Stimulated activated CD8-positive, alpha-beta memory T cell treated with anti-CD3 and anti-CD28 coated beads, Interleukin-4, amount 100 ng/mL, for 4 hours (primary cell): Measurements from ENCODE around the gene NEGR1.

Source experiments
- DNase-seq, 2 donors: peaks; one replicate each; pipeline ENCODE4 v3.0.0-alpha.2; 2020; ENCODE audit warnings: low read depth in 2 of 2, low spot score in 1 of 2

The NEGR1 gene

GRCh38 chr1:71869326-71869725, 413.0 kb downstream of the NEGR1 start:
- no peak for DNase-seq

DNA sequence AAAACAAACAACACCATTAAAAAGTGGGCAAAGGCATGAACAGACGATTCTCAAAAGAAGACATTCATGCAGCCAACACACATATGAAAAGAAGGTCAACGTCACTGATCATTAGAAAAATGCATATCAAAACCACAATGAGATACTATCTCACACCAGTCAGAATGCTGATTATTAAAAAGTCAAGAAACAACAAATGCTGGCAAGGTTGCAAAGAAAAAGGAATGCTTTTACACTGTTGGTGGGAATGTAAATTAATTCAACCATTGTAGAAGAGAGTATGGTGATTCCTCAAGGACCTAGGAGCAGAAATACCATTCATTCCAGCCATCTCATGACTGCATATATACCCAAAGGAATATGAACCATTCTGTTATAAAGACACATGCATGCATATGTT, 419.6 kb downstream of the NEGR1 start:
- no peak for DNase-seq

- DNase-seq, result no peak
Measured at GRCh38 chr1:71861022-71861421, 421.3 kb downstream of the NEGR1 start.

DNA sequence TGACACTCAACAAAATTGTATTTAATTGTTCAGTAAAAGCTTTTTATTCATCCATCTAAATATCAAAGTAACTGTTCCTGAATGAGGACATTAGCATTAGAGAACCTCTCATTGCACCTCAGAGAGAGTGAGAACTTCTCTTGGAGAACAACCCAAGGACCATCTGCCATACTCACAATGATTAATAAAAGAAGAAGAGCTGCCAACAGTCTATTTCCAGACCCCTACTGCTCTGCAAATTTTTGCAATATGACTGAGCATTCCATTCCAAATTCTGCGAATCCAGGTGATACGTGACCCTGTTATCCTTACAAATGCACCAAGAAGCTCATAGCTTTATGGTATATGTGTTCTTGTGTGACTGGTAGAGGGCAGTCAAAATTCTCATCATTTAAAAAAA, 422.5 kb downstream of the NEGR1 start:
- DNase-seq, result no peak

- DNase-seq, result no peak
Measured at GRCh38 chr1:71857862-71858261, 424.5 kb downstream of the NEGR1 start.

DNA sequence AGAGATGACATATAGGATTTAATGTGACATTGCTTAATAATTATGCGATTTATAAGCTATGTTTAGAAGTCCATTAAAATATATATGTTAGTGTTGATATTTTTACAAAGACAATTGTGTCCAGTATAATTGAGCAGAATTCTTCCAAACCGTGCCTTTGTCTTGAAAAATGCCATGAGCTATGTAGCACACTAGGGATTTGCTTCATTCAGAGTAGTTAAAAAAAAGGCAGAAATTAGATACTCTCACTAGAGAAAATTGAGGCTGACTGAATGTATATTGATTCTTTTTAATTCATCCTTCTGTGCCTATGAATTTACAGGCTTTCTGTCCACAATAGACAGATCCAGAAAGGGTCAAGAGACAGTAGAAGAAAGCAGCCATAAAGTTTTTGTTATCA, 429.0 kb downstream of the NEGR1 start:
- no peak for DNase-seq

GRCh38 chr1:71850936-71851335, 431.4 kb downstream of the NEGR1 start:
- no peak for DNase-seq

DNA sequence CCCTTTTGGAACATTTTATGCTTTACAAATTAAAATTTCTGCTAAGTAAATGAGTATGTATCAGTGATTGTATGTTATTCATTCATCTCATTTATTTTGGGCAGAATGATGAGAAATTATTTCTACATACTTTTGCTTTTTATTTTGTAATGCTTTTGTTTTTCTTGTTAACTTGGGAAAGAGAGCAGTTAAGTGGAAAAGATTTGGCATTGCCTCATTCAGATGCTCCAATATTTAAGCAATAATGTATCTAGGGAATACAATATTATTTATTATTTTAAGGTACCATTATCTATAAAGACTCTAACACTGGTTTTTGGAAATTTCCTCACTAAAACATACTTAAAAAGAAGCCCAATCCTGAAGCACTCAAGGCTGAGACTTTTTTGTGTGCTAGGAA, 431.8 kb downstream of the NEGR1 start:
- no peak for DNase-seq

DNA sequence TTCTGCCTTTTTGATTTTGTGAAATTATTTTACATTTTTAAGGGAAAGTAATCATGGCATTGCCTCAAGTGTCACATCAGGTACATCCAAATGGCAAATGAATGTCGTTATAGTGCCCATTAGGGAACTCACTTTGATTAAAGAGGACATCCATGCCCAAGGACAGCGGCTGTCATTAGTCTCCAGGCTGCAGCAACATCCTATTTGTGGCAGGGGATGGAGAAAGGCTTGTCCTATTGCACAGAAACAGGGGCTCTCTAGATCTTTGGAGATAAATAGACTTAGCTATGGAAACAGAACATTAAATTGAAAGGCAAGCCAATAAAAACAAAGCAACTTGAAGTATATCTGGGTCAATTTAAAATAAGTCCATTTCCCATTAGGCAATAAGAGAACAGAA, 439.3 kb downstream of the NEGR1 start:
- DNase-seq, result no peak

GRCh38 chr1:71839876-71840275, 442.5 kb downstream of the NEGR1 start:
- no peak for DNase-seq

DNA sequence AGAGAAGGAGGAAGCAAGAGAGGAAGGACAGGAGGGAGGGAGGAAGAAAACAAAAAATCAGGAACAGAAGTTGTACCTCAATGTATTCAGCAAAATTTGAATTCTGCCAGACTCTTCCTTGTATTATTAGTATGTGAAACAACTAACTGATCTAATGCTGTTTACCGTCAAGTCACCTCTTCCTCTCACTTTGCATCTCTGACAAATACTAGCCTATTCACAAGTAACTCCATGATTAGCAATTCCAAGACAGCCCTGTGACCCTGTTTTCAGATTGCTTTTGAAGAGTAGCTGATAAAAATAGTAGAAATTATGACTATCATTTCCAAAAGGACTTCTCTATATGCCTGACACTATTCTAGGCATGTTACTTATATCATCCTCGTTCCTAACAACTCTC, 445.4 kb downstream of the NEGR1 start:
- no peak for DNase-seq

- DNase-seq, result no peak
Measured at GRCh38 chr1:71835442-71835813, 446.9 kb downstream of the NEGR1 start.

GRCh38 chr1:71834601-71835441, 447.5 kb downstream of the NEGR1 start:
- DNase-seq, result no peak

- DNase-seq, result no peak
Measured at GRCh38 chr1:71831646-71832045, 450.7 kb downstream of the NEGR1 start.

DNA sequence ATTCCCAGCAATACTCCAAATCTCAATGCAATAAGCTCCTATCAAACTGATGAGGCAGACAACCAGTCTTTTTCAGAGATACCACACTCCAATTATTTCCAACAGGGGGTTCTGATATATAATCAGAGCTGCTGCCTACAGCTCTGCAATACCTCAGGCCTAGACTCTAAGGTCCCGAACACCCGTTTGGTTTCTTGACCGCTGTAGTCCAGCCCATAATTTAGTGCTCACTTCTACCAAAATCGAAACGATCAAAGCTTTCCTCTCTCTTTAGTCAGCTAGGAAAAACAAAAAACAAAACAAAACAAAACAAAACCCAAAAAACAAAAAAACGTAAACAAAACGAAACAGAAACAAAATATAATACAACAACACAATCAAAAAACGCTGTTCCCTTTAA, 453.0 kb downstream of the NEGR1 start:
- DNase-seq, result no peak

DNA sequence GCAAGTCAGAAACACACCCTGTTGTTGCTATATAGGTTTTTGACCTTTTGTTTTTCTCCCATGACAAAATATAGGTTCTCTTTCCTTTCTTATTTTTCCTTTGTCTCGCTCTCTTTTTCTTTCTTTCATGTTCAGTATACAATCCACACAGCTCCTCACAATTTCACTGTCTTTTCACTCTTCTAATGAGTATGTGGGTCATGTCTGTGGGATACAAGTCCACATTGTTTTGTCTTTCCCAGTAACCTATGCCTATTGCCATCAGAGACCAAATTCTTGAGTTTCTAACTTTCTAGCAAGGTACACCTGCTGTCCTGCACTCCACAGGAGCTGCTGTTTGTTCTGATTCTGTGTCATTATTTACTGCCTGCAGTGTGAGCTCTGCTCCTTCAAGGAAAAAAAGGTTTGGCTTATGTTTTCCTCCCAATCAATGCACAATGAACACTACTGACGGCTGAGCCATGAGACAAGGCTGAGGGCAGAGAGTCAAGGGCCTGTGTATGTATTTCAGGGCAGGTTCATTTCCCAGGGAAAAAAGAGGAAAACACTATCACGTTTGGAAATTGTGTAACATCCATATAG, 453.8 kb downstream of the NEGR1 start:
- no peak for DNase-seq

DNA sequence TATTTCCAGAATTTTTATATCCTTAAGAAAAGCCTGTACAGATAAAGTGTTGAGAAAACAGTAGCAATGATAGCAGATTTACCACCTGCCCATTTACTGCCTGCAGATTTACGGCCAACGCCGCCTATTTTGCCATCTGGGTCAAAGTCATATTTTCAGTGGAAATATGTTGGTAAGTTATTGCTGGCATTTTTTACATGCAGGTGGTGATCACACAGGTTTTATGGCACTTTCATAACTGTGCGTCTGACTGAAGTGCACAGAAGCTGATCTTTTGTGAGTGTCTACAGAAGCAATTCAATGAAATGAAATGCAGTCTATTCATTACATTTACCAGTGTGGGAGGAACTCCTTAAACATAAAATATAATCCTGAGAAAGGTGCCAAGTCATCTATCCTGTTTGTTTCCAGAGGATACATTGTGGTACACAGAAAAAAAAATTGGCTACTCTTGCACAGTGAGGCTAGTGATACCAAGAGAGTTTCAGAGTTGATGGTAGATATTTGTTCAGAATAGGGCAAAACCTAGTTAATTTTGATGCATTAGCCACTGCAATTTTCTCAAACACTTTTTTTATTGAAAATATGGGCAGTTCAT, 458.5 kb downstream of the NEGR1 start:
- DNase-seq, result no peak

- no peak for DNase-seq
Measured at GRCh38 chr1:71817028-71817427, 465.3 kb downstream of the NEGR1 start.

DNA sequence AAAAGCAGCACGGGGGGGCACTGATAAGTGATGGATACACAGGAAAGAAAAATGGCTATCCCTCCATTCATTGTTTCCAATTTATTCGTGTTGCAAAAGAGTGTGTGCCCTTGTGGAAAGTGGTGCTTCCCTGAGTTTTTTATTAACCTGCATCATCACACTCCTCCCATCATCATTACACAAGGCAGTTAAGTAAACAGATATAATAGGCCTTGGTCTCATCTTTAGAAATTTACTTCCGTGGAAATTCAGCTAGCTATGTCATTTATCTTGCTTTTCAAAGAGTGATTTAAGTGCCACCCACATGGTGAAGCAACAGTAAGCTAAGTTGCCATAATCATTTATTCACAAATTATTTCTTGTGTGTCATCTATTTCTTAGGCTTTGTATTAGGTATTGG, 473.3 kb downstream of the NEGR1 start:
- DNase-seq, result no peak

DNA sequence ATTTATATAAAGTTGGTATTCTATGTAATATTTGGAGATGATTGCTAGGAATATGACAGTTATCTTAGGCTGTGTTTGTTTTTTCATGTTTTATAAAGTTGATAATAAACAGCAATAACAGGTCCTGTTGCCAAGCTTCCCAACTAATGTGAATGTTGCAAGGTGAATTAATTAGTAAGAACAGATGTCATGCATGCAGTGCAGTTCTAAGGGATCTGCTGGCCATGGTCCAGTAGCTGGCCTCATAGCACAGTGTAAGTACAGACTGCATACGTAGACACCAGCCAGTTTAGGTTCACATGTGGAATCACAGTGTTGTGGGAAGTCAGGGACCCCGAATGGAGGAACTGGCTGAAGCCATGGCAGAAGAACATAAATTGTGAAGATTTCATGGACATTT, 478.2 kb downstream of the NEGR1 start:
- DNase-seq, result no peak

GRCh38 chr1:71796006-71796405, 486.3 kb downstream of the NEGR1 start:
- DNase-seq, result no peak

GRCh38 chr1:71792264-71792663, 490.1 kb downstream of the NEGR1 start:
- no peak for DNase-seq

- DNase-seq, result no peak
Measured at GRCh38 chr1:71788113-71788512, 494.2 kb downstream of the NEGR1 start.
